Measurements from ENCODE around the gene PSMC5. TPM values are rescaled to one million over a fixed set of nuclear protein-coding genes. Genes with fewer than 3 reads are reported as not detected.
"Not testable (repeated sequence)": the region's sequence is repeated elsewhere in the genome, so short reads cannot be mapped to it uniquely, and the experiment has no call there.

The PSMC5 gene
- total RNA-seq, 4 donors from 2014 or later = 68.9 to 126 (median 88.7) TPM

DNA sequence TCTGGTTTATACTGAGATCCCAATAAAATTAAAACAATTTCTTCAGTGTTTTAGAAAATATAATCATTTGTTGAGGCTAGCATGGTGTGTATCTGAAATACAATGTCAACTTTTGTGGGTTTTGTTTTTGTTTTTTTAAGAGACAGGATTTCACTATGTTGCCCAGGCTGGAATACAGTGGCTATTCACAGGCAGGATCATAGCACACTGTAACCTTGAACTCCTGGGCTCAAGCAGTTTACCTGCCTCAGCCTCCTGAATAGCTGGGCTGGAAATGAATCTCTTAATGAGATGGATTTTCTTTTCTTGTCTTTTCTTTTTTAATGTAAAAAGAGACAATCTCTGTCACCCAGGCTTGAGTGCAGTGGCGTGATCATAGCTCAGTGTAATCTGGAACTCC lies 41.1 kb upstream of the PSMC5 start:
- no peak overlapping the region for H3K4me3 ChIP-seq (ENCODE audit: low read depth, poor library complexity, severe bottlenecking)
- intact Hi-C loops (cut with DNase I; ENCODE audit: low total_unique reads) = loop anchor here (5.0 kb wide), 1 partner anchor 36 kb away; no protein-coding TSS in a partner anchor
- TF ChIP-seq, protein P1, sequence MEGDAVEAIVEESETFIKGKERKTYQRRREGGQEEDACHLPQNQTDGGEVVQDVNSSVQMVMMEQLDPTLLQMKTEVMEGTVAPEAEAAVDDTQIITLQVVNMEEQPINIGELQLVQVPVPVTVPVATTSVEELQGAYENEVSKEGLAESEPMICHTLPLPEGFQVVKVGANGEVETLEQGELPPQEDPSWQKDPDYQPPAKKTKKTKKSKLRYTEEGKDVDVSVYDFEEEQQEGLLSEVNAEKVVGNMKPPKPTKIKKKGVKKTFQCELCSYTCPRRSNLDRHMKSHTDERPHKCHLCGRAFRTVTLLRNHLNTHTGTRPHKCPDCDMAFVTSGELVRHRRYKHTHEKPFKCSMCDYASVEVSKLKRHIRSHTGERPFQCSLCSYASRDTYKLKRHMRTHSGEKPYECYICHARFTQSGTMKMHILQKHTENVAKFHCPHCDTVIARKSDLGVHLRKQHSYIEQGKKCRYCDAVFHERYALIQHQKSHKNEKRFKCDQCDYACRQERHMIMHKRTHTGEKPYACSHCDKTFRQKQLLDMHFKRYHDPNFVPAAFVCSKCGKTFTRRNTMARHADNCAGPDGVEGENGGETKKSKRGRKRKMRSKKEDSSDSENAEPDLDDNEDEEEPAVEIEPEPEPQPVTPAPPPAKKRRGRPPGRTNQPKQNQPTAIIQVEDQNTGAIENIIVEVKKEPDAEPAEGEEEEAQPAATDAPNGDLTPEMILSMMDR (IDR thresholded peaks at IDR 0.05) = no peak
- TF ChIP-seq POLR2A (IDR thresholded peaks at IDR 0.05) = no peak
- DNase-seq (ENCODE audit: low spot score in 2 of 2) = no peak
- 96 to 100% methylated on average over 1 of the region's 1 CpG for WGBS, 2 donors

DNA sequence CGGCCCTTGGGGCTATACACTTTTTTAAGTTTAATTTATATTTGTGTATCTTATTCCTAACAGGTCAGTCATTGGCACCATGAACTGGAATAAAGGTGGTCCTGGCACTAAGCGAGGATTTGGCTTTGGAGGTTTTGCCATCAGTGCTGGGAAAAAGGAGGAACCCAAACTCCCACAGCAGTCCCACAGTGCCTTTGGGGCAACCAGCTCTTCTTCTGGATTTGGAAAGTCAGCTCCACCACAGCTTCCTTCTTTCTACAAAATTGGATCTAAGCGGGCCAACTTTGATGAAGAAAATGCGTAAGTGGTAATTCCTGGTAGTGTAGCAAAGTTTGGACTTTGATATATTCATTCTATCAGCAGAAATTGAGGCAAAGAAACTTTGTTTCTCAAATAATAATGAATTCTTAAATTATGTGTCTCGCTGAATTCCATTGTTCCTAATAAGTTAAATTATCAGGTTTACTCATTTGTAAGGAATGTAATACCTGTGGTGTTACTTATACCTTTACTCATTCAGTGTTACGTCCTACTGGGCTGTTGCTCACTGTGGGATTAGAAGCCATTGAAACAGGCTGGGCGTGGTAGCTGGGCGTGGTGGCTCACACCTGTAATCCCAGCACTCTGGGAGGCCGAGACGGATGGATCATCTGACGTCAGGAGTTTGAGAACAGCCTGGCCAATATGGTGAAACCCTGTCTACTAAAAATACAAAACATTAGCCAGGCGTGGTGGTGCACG lies 40.1 kb upstream of the PSMC5 start:
- DNase-seq (ENCODE audit: low spot score in 2 of 2) = no peak
- TF ChIP-seq, protein P1 (IDR thresholded peaks at IDR 0.05) = no peak
- TF ChIP-seq POLR2A (IDR thresholded peaks at IDR 0.05) = no peak
- 91 to 92% methylated on average over 13 of the region's 13 CpGs for WGBS, 2 donors
- intact Hi-C loops (cut with DNase I; ENCODE audit: low total_unique reads) = loop anchor here (5.0 kb wide), 1 partner anchor 35 kb away; no protein-coding TSS in a partner anchor
- H3K4me3 ChIP-seq (ENCODE audit: low read depth, poor library complexity, severe bottlenecking) = no peak overlapping the region

DNA sequence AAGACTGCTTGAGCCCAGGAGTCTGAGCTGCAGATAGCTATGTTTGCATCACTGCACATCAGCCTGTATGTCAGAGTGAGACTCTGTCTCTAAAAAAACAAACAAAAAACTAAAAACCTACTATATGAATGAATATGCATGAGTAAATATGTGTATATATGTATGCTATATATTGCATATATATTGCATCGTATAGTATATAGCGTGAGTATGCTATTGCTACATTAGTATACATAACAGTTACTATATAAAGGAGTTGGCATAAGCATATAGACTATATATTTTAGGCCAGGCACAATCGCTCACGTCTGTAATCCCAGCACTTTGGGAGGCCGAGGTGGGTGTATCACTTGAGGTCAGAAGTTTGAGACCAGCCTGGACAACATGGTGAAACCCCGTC lies 37.2 kb upstream of the PSMC5 start:
- 91 to 94% methylated on average over 6 of the region's 6 CpGs for WGBS, 2 donors
- intact Hi-C loops (cut with DNase I; ENCODE audit: low total_unique reads) = no loop called here
- no peak overlapping the region for H3K4me3 ChIP-seq (ENCODE audit: low read depth, poor library complexity, severe bottlenecking)
- TF ChIP-seq, protein P1 (IDR thresholded peaks at IDR 0.05) = no peak
- no peak for TF ChIP-seq POLR2A (IDR thresholded peaks at IDR 0.05)
- no peak for DNase-seq (ENCODE audit: low spot score in 2 of 2)

DNA sequence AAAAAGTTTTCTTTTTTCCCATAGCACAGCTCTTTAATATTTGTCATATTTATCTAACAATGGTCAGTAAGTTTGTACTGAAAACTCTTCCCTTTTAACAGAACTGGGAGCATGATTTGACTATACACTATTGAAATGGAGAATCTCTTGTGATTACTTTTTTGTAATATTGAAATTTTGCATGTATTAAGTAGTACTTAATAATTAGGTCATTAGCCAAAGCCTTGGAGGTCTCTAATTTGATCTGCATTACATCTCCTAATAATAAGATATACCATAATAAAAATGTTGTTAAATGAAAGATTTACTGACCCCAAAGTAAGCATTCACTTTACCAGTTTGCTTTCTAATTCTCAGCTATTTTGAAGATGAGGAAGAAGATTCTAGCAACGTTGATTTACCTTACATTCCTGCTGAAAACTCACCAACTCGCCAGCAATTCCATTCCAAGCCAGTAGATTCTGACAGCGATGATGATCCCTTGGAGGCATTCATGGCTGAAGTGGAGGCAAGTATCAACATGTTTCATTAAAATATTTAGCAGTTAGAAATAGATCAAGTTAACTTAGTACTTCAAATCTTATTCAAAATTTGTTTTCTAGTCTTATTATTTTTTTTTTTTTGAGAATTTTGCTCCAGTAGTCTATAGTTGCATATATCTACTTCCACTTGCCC lies 35.0 kb upstream of the PSMC5 start:
- no peak for DNase-seq (ENCODE audit: low spot score in 2 of 2)
- H3K4me3 ChIP-seq (ENCODE audit: low read depth, poor library complexity, severe bottlenecking) = no peak overlapping the region
- TF ChIP-seq, protein P1 (IDR thresholded peaks at IDR 0.05) = no peak
- TF ChIP-seq POLR2A (IDR thresholded peaks at IDR 0.05) = no peak
- intact Hi-C loops (cut with DNase I; ENCODE audit: low total_unique reads) = no loop called here
- WGBS, 2 donors = 51 to 57% methylated on average over 3 of the region's 3 CpGs

DNA sequence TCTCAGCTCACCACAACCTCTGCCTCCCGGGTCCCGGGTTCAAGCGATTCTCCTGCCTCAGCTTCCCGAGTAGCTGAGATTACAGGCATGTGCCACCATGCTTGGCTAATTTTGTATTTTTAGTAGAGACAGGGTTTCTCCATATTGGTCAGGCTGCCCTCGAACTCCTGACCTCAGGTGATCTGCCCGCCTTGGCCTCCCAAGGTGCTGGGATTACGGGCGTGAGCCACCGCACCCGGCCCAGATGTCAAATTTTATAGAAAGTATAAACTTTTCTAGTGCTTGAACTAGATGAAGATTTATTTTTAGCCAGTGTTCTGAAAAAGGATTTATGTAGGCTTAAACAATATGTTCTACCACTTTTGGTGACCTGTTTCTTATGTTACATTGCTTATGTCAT lies 30.9 kb upstream of the PSMC5 start:
- DNase-seq (ENCODE audit: low spot score in 2 of 2); H3K4me3 ChIP-seq (ENCODE audit: low read depth, poor library complexity, severe bottlenecking); intact Hi-C loops (cut with DNase I; ENCODE audit: low total_unique reads): not testable (repeated sequence)
- WGBS, 2 donors = 97% methylated on average over 10 of the region's 10 CpGs

DNA sequence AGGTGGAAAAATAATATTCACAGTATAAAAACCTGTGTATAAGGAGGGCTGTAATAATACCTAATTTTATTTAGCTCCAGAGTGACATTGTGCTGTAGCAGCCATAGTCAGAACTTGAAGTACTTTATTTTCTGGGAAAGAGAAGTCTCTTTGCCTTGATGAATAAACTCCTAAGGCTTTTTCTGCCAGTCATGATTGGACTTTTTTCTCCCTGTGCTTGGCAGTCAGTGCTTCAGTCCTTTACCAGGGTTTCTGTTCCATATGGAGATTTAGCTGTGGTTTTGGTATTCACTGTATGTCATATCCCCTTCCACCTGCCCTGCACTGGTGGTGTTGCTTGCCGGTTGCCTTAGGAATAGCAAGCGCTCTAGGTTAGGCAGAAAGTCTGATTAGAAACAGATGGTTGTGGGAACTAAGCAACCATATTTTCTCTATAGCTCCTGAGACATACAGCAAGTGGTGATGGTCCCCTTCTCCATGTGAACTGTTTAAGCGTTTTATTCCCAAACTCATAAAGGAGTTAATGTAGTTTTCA lies 28.6 kb upstream of the PSMC5 start:
- DNase-seq (ENCODE audit: low spot score in 2 of 2) = no peak
- no peak for TF ChIP-seq POLR2A (IDR thresholded peaks at IDR 0.05)
- TF ChIP-seq, protein P1 (IDR thresholded peaks at IDR 0.05) = no peak
- H3K4me3 ChIP-seq (ENCODE audit: low read depth, poor library complexity, severe bottlenecking) = no peak overlapping the region
- WGBS, 2 donors = 84 to 85% methylated on average over 3 of the region's 3 CpGs
- intact Hi-C loops (cut with DNase I; ENCODE audit: low total_unique reads) = no loop called here

Measured in lower leg skin (tissue), 4 donors.